Hepatocyte (in vitro differentiated cells): ENCODE results near the gene CYB561.

ENCODE experiments used
- CTCF ChIP-seq: fragments of 200-600 bp; sonication (generic); IDR thresholded peaks from 2 replicates; pipeline ENCODE4 v1.5.1; 2016; ENCODE audit warnings: antibody characterized with exemption, mild to moderate bottlenecking; ENCODE audit not compliant: poor library complexity
- EZH2 ChIP-seq: fragments of 200-600 bp; sonication (generic); IDR thresholded peaks from 2 replicates; pipeline ENCODE4 v1.6.1; 2016; ENCODE audit warnings: antibody characterized with exemption, mild to moderate bottlenecking, borderline replicate concordance
- EZH2phosphoT487 ChIP-seq: fragments of 200-600 bp; sonication (generic); IDR thresholded peaks from one replicate; pipeline ENCODE4 v1.6.1; 2018; ENCODE audit warnings: antibody characterized with exemption, mild to moderate bottlenecking, low read depth, moderate library complexity; ENCODE audit not compliant: unreplicated experiment, severe bottlenecking

- no peak for TF ChIP-seq CTCF
- TF ChIP-seq EZH2, result no peak
- TF ChIP-seq EZH2phosphoT487, result no peak
These were observed 33.9 kb downstream of the CYB561 start for GRCh38 chr17:63412234-63412633.
